ENCODE measurements around the gene MYO5A. TPM values are rescaled to one million over a fixed set of nuclear protein-coding genes. Genes with fewer than 3 reads are reported as not detected.
"Not testable (repeated sequence)": the region's sequence is repeated elsewhere in the genome, so short reads cannot be mapped to it uniquely, and the experiment has no call there.

Gene MYO5A
- total and polyA plus RNA-seq, 10 of the 15 experiments (the other 5 are each of a cell fraction or from before 2014, with no cell fraction given), result 4.2 to 42.9 (median 31.1) TPM

DNA sequence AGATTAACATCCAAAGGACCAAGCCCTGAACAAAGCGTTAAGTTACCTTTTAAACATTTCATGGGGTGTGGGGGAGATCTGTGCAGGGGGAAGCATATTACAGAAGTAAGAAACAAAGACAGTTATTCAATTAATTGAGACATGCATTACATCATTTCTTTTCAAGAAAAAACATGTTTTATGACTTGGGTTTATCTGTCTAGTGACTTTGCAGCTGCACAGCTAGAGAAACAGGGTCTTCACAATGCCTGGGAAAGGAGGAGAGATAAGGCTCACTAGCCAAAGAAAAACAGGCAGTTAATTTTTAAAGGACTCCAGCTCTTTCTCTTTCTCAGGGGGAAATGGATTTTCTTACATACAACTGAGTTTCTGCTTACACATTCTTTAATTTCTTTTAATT is 112.1 kb downstream of the MYO5A start:
- in situ Hi-C loops (cut with MboI); DNase-seq (ENCODE audit: low read depth, low spot score); H2AFZ ChIP-seq (ENCODE audit: control insufficient read depth, low read depth, low read length); H3K27me3 ChIP-seq (replicated peaks in 1 of 2; ENCODE audit: control insufficient read depth in 2 of 2, insufficient read depth in 2 of 2, low read length in 1 of 2); H3K4me2 ChIP-seq (ENCODE audit: control insufficient read depth, insufficient read depth); intact Hi-C loops (cut with micrococcal nuclease; ENCODE audit: unreplicated experiment); H3K4me1 ChIP-seq (ENCODE audit: control insufficient read depth, insufficient read depth, low read length); ATAC-seq; H3K9ac ChIP-seq (ENCODE audit: control insufficient read depth, insufficient read depth, low read length); BruUV-seq (replicated peaks); H4K20me1 ChIP-seq (ENCODE audit: control insufficient read depth, insufficient read depth); POLR2A ChIA-PET; H3K4me3 ChIP-seq; RAD21 ChIA-PET (ENCODE audit: unreplicated experiment); H3K36me3 ChIP-seq (ENCODE audit: control insufficient read depth in 2 of 2, insufficient read depth in 2 of 2, low read length in 1 of 2); H3K9me3 ChIP-seq (replicated peaks; ENCODE audit: control insufficient read depth, insufficient read depth, low read length); H3K27ac ChIP-seq (ENCODE audit: control insufficient read depth, insufficient read depth); H3K79me2 ChIP-seq (ENCODE audit: control insufficient read depth, insufficient read depth, low read length); FAIRE-seq: not testable (repeated sequence)
- CTCF ChIA-PET, result interaction anchor here (1.2 kb wide), 1 partner anchor 317 kb away, joined by 3 read pairs; no protein-coding TSS in a partner anchor
- SMC1A ChIA-PET (ENCODE audit: uncharacterized antibody, unreplicated experiment), result interaction anchor here (0.6 kb wide), 1 partner anchor 206 kb away, joined by 3 read pairs; no protein-coding TSS in a partner anchor
- WGBS (ENCODE audit: insufficient coverage, insufficient replicate concordance, low lambda C conversion rate, missing lambda C conversion rate), result 100% methylated on average over 1 of the region's 1 CpG

DNA sequence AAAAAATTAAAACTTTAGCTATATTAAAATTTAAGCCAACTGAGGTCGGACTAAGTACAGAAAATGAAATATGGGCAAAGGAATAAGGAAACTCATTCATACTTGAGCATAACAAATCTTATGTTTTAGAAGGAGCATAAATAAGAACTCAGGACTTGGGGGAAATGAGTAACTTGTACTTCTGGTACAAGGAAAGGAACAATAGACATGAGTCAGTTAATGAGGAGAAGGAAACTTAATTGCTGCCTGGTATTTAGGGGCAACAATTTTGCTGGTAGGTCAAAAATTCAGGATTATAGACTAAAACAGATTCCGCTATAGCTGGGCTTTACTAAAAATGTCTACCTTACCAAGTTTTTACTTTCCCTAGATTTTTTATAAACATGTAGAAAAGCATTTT is 113.1 kb downstream of the MYO5A start:
- ChIA-PET RAD21 (ENCODE audit: unreplicated experiment) (no interaction called here), SMC1A (ENCODE audit: uncharacterized antibody, unreplicated experiment) (interaction anchor here (0.7 to 2.1 kb wide), 3 partner anchors 10 to 36 kb away, joined by 3 to 5 read pairs (median 3); no protein-coding TSS in a partner anchor), CTCF (interaction anchor here (1.0 kb wide), 1 partner anchor 17 kb away, joined by 3 read pairs; no protein-coding TSS in a partner anchor), POLR2A (no interaction called here)
- Histone ChIP-seq H2AFZ (ENCODE audit: control insufficient read depth, low read depth, low read length) (no peak overlapping the region), H4K20me1 (ENCODE audit: control insufficient read depth, insufficient read depth) (no peaks in the 10 kb centered on the region), H3K9ac (ENCODE audit: control insufficient read depth, insufficient read depth, low read length) (no peak overlapping the region), H3K4me1 (ENCODE audit: control insufficient read depth, insufficient read depth, low read length) (no peaks in the 10 kb centered on the region), H3K4me2 (ENCODE audit: control insufficient read depth, insufficient read depth) (no peak overlapping the region), H3K27me3 (replicated peaks in 1 of 2; ENCODE audit: control insufficient read depth in 2 of 2, insufficient read depth in 2 of 2, low read length in 1 of 2) (no peaks in the 10 kb centered on the region), H3K27ac (ENCODE audit: control insufficient read depth, insufficient read depth) (no peak overlapping the region), H3K79me2 (ENCODE audit: control insufficient read depth, insufficient read depth, low read length) (no peaks in the 10 kb centered on the region), H3K9me3 (replicated peaks; ENCODE audit: control insufficient read depth, insufficient read depth, low read length) (no peaks in the 10 kb centered on the region), H3K36me3 (ENCODE audit: control insufficient read depth in 2 of 2, insufficient read depth in 2 of 2, low read length in 1 of 2) (no peaks in the 10 kb centered on the region; a peak in 1 of 4 replicates), H3K4me3 (no peak overlapping the region)
- in situ Hi-C loops (cut with MboI) (no loop called here), intact Hi-C loops (cut with micrococcal nuclease; ENCODE audit: unreplicated experiment) (no loop called here)
- BruUV-seq (replicated peaks), result no TSS peak
- WGBS (ENCODE audit: insufficient coverage, insufficient replicate concordance, low lambda C conversion rate, missing lambda C conversion rate), result 98% methylated on average over 2 of the region's 2 CpGs
- DNase-seq (ENCODE audit: low read depth, low spot score), result no peak
- TF ChIP-seq SMARCA5 (IDR thresholded peaks at IDR 0.05) (no peak), RUNX3 (IDR thresholded peaks at IDR 0.05; ENCODE audit: low read length) (no peak), HDAC6 (IDR thresholded peaks at IDR 0.05; ENCODE audit: unreplicated experiment) (no peak), FOS (IDR thresholded peaks at IDR 0.05; ENCODE audit: borderline replicate concordance, extremely low read depth, insufficient read length) (no peak), JUND (IDR thresholded peaks at IDR 0.05; ENCODE audit: low read depth, low read length) (no peak), SRF (IDR thresholded peaks at IDR 0.05; ENCODE audit: low read depth in 2 of 2, low read length in 2 of 2) (no peak), IRF4 (IDR thresholded peaks at IDR 0.05; ENCODE audit: low read depth, low read length) (no peak), CHD1 (IDR thresholded peaks at IDR 0.05; ENCODE audit: low read depth, low read length) (no peak), STAT1 (conservative IDR thresholded peaks at IDR 0.05) (no peak), RAD21 (IDR thresholded peaks at IDR 0.05; ENCODE audit: insufficient read depth, low read depth, low read length) (no peak)
- no peak for ATAC-seq
- FAIRE-seq, result no peak
